ENCODE data around the gene CENATAC.
"Not testable (repeated sequence)": the region's sequence is repeated elsewhere in the genome, so short reads cannot be mapped to it uniquely, and the experiment has no call there.

The CENATAC gene

GRCh38 chr11:118997627-118998387 lies at the start of gene CENATAC:
CENATAC (plus strand) TSS chr11:118998138; CDS start chr11:118998198, 60 bp downstream.
- peak; percentile 95 for DNase-seq (ENCODE audit: low spot score)

- DNase-seq (ENCODE audit: low spot score): no peak
These were observed 44.7 kb upstream of the CENATAC start for GRCh38 chr11:118953265-118953664.

- not testable (repeated sequence) for DNase-seq (ENCODE audit: low spot score)
These were observed 44.0 kb upstream of the CENATAC start for GRCh38 chr11:118953976-118954375.

- DNase-seq (ENCODE audit: low spot score): peak; percentile 88
These were observed 41.7 kb upstream of the CENATAC start, which contains the start of gene UPK2 for GRCh38 chr11:118956094-118956846. UPK2 (plus strand) TSS chr11:118956298; CDS start chr11:118956351, 53 bp downstream.

GRCh38 chr11:118956847-118957469 lies 41.0 kb upstream of the CENATAC start:
- no peak for DNase-seq (ENCODE audit: low spot score)

GRCh38 chr11:118957549-118957948 lies 40.4 kb upstream of the CENATAC start:
- DNase-seq (ENCODE audit: low spot score): no peak

GRCh38 chr11:118957968-118958367 lies 40.0 kb upstream of the CENATAC start:
- no peak for DNase-seq (ENCODE audit: low spot score)

- DNase-seq (ENCODE audit: low spot score): no peak
These were observed 39.4 kb upstream of the CENATAC start for GRCh38 chr11:118958577-118958976.

GRCh38 chr11:118961189-118961588 lies 36.7 kb upstream of the CENATAC start:
- DNase-seq (ENCODE audit: low spot score): no peak

GRCh38 chr11:118961591-118961990 lies 36.3 kb upstream of the CENATAC start:
- no peak for DNase-seq (ENCODE audit: low spot score)

GRCh38 chr11:118969508-118969907 lies 28.4 kb upstream of the CENATAC start:
- DNase-seq (ENCODE audit: low spot score): not testable (repeated sequence)

GRCh38 chr11:118971646-118972045 lies 26.3 kb upstream of the CENATAC start, which contains the start of gene FOXR1:
FOXR1 (plus strand) TSS chr11:118971761; CDS start chr11:118971932, 171 bp downstream.
- DNase-seq (ENCODE audit: low spot score): no peak

GRCh38 chr11:118973985-118974384 lies 24.0 kb upstream of the CENATAC start:
- DNase-seq (ENCODE audit: low spot score): no peak

- no peak for DNase-seq (ENCODE audit: low spot score)
These were observed 21.9 kb upstream of the CENATAC start for GRCh38 chr11:118975771-118976709.

- DNase-seq (ENCODE audit: low spot score): no peak
These were observed 18.5 kb upstream of the CENATAC start for GRCh38 chr11:118979434-118979833.

- DNase-seq (ENCODE audit: low spot score): no peak
These were observed 17.6 kb upstream of the CENATAC start for GRCh38 chr11:118980191-118980881.

GRCh38 chr11:118984337-118984736 lies 13.6 kb upstream of the CENATAC start:
- DNase-seq (ENCODE audit: low spot score): not testable (repeated sequence)

- DNase-seq (ENCODE audit: low spot score): no peak
These were observed 13.1 kb upstream of the CENATAC start for GRCh38 chr11:118984825-118985224.

- DNase-seq (ENCODE audit: low spot score): no peak
These were observed 9.7 kb upstream of the CENATAC start for GRCh38 chr11:118988280-118988679.

GRCh38 chr11:118991486-118992038 lies 6.4 kb upstream of the CENATAC start:
- not testable (repeated sequence) for DNase-seq (ENCODE audit: low spot score)

All from CD4-positive, alpha-beta T cell treated with Interleukin-15 for 4 hours (primary cell).